ENCODE results near the gene GTPBP1.

DNA sequence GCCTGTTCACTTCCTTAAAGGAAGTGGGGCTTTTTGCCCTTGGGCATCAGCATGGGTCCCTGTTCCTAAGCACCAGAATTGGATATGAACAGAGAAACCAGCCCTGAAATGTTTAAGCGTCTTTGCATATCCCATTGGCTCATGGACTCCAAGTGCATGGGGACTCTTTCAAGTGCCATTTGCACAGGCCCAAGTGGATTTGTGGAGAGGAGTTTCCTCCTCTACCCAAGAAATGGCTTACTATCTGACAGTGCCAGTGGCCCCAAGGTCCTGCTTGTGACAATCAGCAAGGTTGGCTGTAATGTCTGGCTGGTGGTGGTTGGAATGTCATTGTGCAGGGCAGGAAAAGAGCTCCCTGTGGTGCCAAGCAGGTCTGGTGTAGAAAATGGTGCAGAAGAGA is 20.0 kb upstream of the GTPBP1 start:
- TF ChIP-seq, protein P1, sequence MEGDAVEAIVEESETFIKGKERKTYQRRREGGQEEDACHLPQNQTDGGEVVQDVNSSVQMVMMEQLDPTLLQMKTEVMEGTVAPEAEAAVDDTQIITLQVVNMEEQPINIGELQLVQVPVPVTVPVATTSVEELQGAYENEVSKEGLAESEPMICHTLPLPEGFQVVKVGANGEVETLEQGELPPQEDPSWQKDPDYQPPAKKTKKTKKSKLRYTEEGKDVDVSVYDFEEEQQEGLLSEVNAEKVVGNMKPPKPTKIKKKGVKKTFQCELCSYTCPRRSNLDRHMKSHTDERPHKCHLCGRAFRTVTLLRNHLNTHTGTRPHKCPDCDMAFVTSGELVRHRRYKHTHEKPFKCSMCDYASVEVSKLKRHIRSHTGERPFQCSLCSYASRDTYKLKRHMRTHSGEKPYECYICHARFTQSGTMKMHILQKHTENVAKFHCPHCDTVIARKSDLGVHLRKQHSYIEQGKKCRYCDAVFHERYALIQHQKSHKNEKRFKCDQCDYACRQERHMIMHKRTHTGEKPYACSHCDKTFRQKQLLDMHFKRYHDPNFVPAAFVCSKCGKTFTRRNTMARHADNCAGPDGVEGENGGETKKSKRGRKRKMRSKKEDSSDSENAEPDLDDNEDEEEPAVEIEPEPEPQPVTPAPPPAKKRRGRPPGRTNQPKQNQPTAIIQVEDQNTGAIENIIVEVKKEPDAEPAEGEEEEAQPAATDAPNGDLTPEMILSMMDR (IDR thresholded peaks at IDR 0.05), result no peak
- no peak for TF ChIP-seq EZH2 (IDR thresholded peaks at IDR 0.05; ENCODE audit: borderline replicate concordance, insufficient read depth, low read depth, low read length, poor library complexity, severe bottlenecking)
